ENCODE results near the gene TANGO2. TPM values are rescaled to one million over a fixed set of nuclear protein-coding genes. Genes with fewer than 3 reads are reported as not detected.

The TANGO2 gene
- total RNA-seq, 1 experiment from 2014 or later, result 14.6 TPM

GRCh38 chr22:20026204-20026908, 5.4 kb downstream of the TANGO2 start:
- Histone ChIP-seq H4K8ac (replicated peaks; ENCODE audit: insufficient read length, low read depth, low read length) (no peak overlapping the region), H3T11ph (ENCODE audit: low read length) (no peak overlapping the region), H4K5ac (ENCODE audit: insufficient read length, low read depth, low read length) (no peak overlapping the region), H3K27me3 (ENCODE audit: insufficient read depth, low read length) (no peaks in the 10 kb centered on the region), H3K4me2 (ENCODE audit: insufficient read depth, insufficient read length, low read length) (no peak overlapping the region), H3K23me2 (ENCODE audit: insufficient read length, low read depth, low read length, poor library complexity, severe bottlenecking) (peaks cover 3% of the 10 kb centered on the region), H3K14ac (ENCODE audit: insufficient read depth, low read length) (no peak overlapping the region), H3K18ac (ENCODE audit: insufficient read length, low read depth, low read length) (no peak overlapping the region), H2AK5ac (ENCODE audit: insufficient read length, low read length) (no peak overlapping the region), H3K4ac (ENCODE audit: low read depth, low read length) (no peak overlapping the region), H2BK5ac (ENCODE audit: insufficient read length, low read length) (no peak overlapping the region), H2BK120ac (ENCODE audit: low read depth, low read length, poor library complexity, severe bottlenecking) (no peak overlapping the region), H4K20me1 (ENCODE audit: control insufficient read depth, insufficient read depth, insufficient read length) (no peaks in the 10 kb centered on the region), H2BK15ac (ENCODE audit: low read depth, low read length) (no peak overlapping the region), H3K23ac (ENCODE audit: insufficient read length, low read depth, low read length) (no peak overlapping the region), H3K56ac (ENCODE audit: insufficient read length, low read depth, low read length) (no peak overlapping the region), H4K91ac (ENCODE audit: insufficient read length, low read depth, low read length) (no peak overlapping the region), H2AFZ (ENCODE audit: low read length) (no peak overlapping the region), H3K9me3 (ENCODE audit: control insufficient read depth, low read depth, low read length) (no peaks in the 10 kb centered on the region), H3K79me1 (ENCODE audit: insufficient read depth, low read depth, low read length, poor library complexity, severe bottlenecking) (no peaks in the 10 kb centered on the region), H3K79me2 (ENCODE audit: insufficient read depth, low read length) (no peaks in the 10 kb centered on the region), H3K4me1 (ENCODE audit: insufficient read depth, low read length) (no peaks in the 10 kb centered on the region), H3K9ac (ENCODE audit: extremely low read depth, insufficient read length, low read length) (no peak overlapping the region), H2BK12ac (ENCODE audit: insufficient read length, low read depth, low read length) (no peak overlapping the region), H3K27ac (ENCODE audit: insufficient read length, low read depth, low read length) (no peak overlapping the region), H2BK20ac (ENCODE audit: low read depth, low read length, poor library complexity, severe bottlenecking) (no peak overlapping the region)
- Mint-ChIP-seq H3K27me3 (ENCODE audit: low read depth) (peaks cover 2% of the 10 kb centered on the region; the same call in 1 of the 2 replicates), H3K4me1 (peaks cover 6 to 7% of the 10 kb centered on the region in 2 experiments; a peak in 3 of 4 replicates), H3K4me3 (no peak overlapping the region), H3K36me3 (ENCODE audit: insufficient read depth in 1 of 3, low read depth in 3 of 3) (no peaks in the 10 kb centered on the region; a peak in 1 of 7 replicates), H3K9me3 (no peaks in the 10 kb centered on the region), H3K27ac (no peak overlapping the region)
- WGBS (ENCODE audit: extremely low coverage, insufficient read length, low lambda C conversion rate), result no CpG with 5 or more reads among the region's 13 CpGs
- TF ChIP-seq CTCF (conservative IDR thresholded peaks at IDR 0.05), result no peak
- DNase-seq, result peak; percentile 13
